Measurements from ENCODE around the gene P2RY10.
"Not testable (repeated sequence)": the region's sequence is repeated elsewhere in the genome, so short reads cannot be mapped to it uniquely, and the experiment has no call there.

The P2RY10 gene

GRCh38 chrX:78945186-78945912 lies at the start of gene P2RY10:
P2RY10 (plus strand) TSS chrX:78945391; CDS start chrX:78960521, 15,130 bp downstream.
- DNase-seq = no peak

- no peak for DNase-seq
These were observed 22.4 kb upstream of the P2RY10 start for GRCh38 chrX:78922754-78923153.

- no peak for DNase-seq
These were observed 21.8 kb upstream of the P2RY10 start for GRCh38 chrX:78923198-78924015.

GRCh38 chrX:78931814-78932213 lies 13.4 kb upstream of the P2RY10 start:
- no peak for DNase-seq

GRCh38 chrX:78934866-78935265 lies 10.3 kb upstream of the P2RY10 start:
- no peak for DNase-seq

- no peak for DNase-seq
These were observed 840 bp upstream of the P2RY10 start for GRCh38 chrX:78944351-78944750.

- DNase-seq = no peak
These were observed 1.2 kb downstream of the P2RY10 start for GRCh38 chrX:78946178-78946931.

- no peak for DNase-seq
These were observed 5.0 kb downstream of the P2RY10 start for GRCh38 chrX:78950009-78950835.

- no peak for DNase-seq
These were observed 12.0 kb downstream of the P2RY10 start for GRCh38 chrX:78957049-78957767.

- no peak for DNase-seq
These were observed 12.6 kb downstream of the P2RY10 start for GRCh38 chrX:78957768-78958130.

- DNase-seq = no peak
These were observed 13.4 kb downstream of the P2RY10 start for GRCh38 chrX:78958419-78959116.

- no peak for DNase-seq
These were observed 15.7 kb downstream of the P2RY10 start for GRCh38 chrX:78960888-78961287.

GRCh38 chrX:78964598-78964997 lies 19.4 kb downstream of the P2RY10 start:
- DNase-seq = no peak

GRCh38 chrX:78979789-78980464 lies 34.7 kb downstream of the P2RY10 start:
- no peak for DNase-seq

- DNase-seq = no peak
These were observed 44.2 kb downstream of the P2RY10 start for GRCh38 chrX:78989349-78989748.

GRCh38 chrX:78997870-78998558 lies 52.8 kb downstream of the P2RY10 start:
- DNase-seq = no peak

GRCh38 chrX:79007540-79007939 lies 62.3 kb downstream of the P2RY10 start:
- DNase-seq = not testable (repeated sequence)
